MG63 (cell line): ENCODE data around the gene NCOA6. TPM values are rescaled to one million over a fixed set of nuclear protein-coding genes. Genes with fewer than 3 reads are reported as not detected.
"Not testable (repeated sequence)": the region's sequence is repeated elsewhere in the genome, so short reads cannot be mapped to it uniquely, and the experiment has no call there.

ENCODE experiments used
- DNase-seq: peaks from one replicate; pipeline ENCODE4 v3.0.0-alpha.2; 2020
- H3K27me3 ChIP-seq: fragments of 250-450 bp; sonication (Bioruptor Pico); 2 replicates; pipeline ENCODE4 v1.5.1; 2020; ENCODE audit warnings: mild to moderate bottlenecking, moderate library complexity
- H3K36me3 ChIP-seq: fragments of 250-450 bp; sonication (Bioruptor Pico); 2 replicates; pipeline ENCODE4 v1.5.1; 2020; ENCODE audit warnings: mild to moderate bottlenecking, moderate library complexity
- H3K4me3 ChIP-seq: fragments of 250-450 bp; sonication (Bioruptor Pico); 2 replicates; pipeline ENCODE4 v1.5.1; 2020; ENCODE audit warnings: mild to moderate bottlenecking, moderate library complexity
- H3K9me3 ChIP-seq: fragments of 250-450 bp; sonication (Bioruptor Pico); 2 replicates; pipeline ENCODE4 v1.5.1; 2020; ENCODE audit warnings: mild to moderate bottlenecking, moderate library complexity
- total RNA-seq: library from RNA; depleted of rRNA; stranded (reverse); fragments of >200 nt; shearing (Covaris generic); gene quantifications from 2 replicates; pipeline ENCODE4 v1.2.3, GENCODE V29; 2014; ENCODE audit warnings: low replicate concordance

The NCOA6 gene
- total RNA-seq, 1 experiment from 2014 or later, result 2.1 TPM

GRCh38 chr20:34716921-34717229 is 108.6 kb downstream of the NCOA6 start:
- Histone ChIP-seq H3K36me3 (peaks cover 32% of the 10 kb centered on the region), H3K27me3 (no peaks in the 10 kb centered on the region), H3K9me3 (no peaks in the 10 kb centered on the region), H3K4me3 (no peak overlapping the region)
- no peak for DNase-seq

- Histone ChIP-seq H3K4me3 (no peak overlapping the region), H3K27me3 (no peaks in the 10 kb centered on the region), H3K9me3 (no peaks in the 10 kb centered on the region), H3K36me3 (peaks cover 28% of the 10 kb centered on the region)
- no peak for DNase-seq
These were observed 110.1 kb downstream of the NCOA6 start for GRCh38 chr20:34715384-34715783.

GRCh38 chr20:34713944-34714515 is 111.4 kb downstream of the NCOA6 start:
- H3K9me3 ChIP-seq, DNase-seq: not testable (repeated sequence)

GRCh38 chr20:34713194-34713943 is 112.1 kb downstream of the NCOA6 start:
- H3K9me3 ChIP-seq, result no peaks in the 10 kb centered on the region
- peaks cover 19% of the 10 kb centered on the region for H3K36me3 ChIP-seq
- no peaks in the 10 kb centered on the region for H3K27me3 ChIP-seq
- DNase-seq, result peak; percentile 85
- H3K4me3 ChIP-seq, result no peak overlapping the region

More at GRCh38 chr20:34713944-34714515, 111.4 kb downstream of the NCOA6 start:
- not testable (repeated sequence) for H3K4me3 ChIP-seq, H3K27me3 ChIP-seq
- peaks cover 25% of the 10 kb centered on the region for H3K36me3 ChIP-seq

- no peak for DNase-seq
- Histone ChIP-seq H3K9me3 (no peaks in the 10 kb centered on the region), H3K27me3 (no peaks in the 10 kb centered on the region), H3K36me3 (peaks cover 19% of the 10 kb centered on the region), H3K4me3 (no peak overlapping the region)
These were observed 112.8 kb downstream of the NCOA6 start for GRCh38 chr20:34712525-34713192.

- no peaks in the 10 kb centered on the region for H3K27me3 ChIP-seq
- H3K36me3 ChIP-seq, result peaks cover 13% of the 10 kb centered on the region
- no peak for DNase-seq
- no peak overlapping the region for H3K4me3 ChIP-seq
- no peaks in the 10 kb centered on the region for H3K9me3 ChIP-seq
These were observed 113.5 kb downstream of the NCOA6 start for GRCh38 chr20:34711813-34712430.

GRCh38 chr20:34710861-34711574 is 114.4 kb downstream of the NCOA6 start:
- H3K36me3 ChIP-seq, result peaks cover 10% of the 10 kb centered on the region
- H3K27me3 ChIP-seq, result no peaks in the 10 kb centered on the region
- H3K4me3 ChIP-seq, result no peak overlapping the region
- no peak for DNase-seq
- H3K9me3 ChIP-seq, result no peaks in the 10 kb centered on the region

- H3K27me3 ChIP-seq, result no peaks in the 10 kb centered on the region
- H3K9me3 ChIP-seq, result no peaks in the 10 kb centered on the region
- H3K4me3 ChIP-seq, result no peak overlapping the region
- H3K36me3 ChIP-seq, result peaks cover 10% of the 10 kb centered on the region
- DNase-seq, result no peak
These were observed 114.9 kb downstream of the NCOA6 start for GRCh38 chr20:34710568-34710839.

- Histone ChIP-seq H3K4me3 (peak overlapping the region; percentile 54), H3K9me3 (no peaks in the 10 kb centered on the region), H3K27me3 (no peaks in the 10 kb centered on the region), H3K36me3 (peaks cover 6% of the 10 kb centered on the region)
- peak; percentile 24 for DNase-seq
These were observed 115.5 kb downstream of the NCOA6 start for GRCh38 chr20:34709831-34710567.

GRCh38 chr20:34709044-34709830 is 116.2 kb downstream of the NCOA6 start:
- peak overlapping the region; percentile 54 for H3K4me3 ChIP-seq
- peak; percentile 60 for DNase-seq
- no peaks in the 10 kb centered on the region for H3K9me3 ChIP-seq
- no peaks in the 10 kb centered on the region for H3K27me3 ChIP-seq
- H3K36me3 ChIP-seq, result peaks cover 2% of the 10 kb centered on the region

GRCh38 chr20:34708621-34709043 is 116.8 kb downstream of the NCOA6 start:
- Histone ChIP-seq H3K27me3 (no peaks in the 10 kb centered on the region), H3K4me3 (0 out of 2 replicates have a peak overlapping the region, but pooled peaks have one; percentile 54), H3K36me3 (no peaks in the 10 kb centered on the region), H3K9me3 (no peaks in the 10 kb centered on the region)
- DNase-seq, result no peak

- Histone ChIP-seq H3K36me3 (no peaks in the 10 kb centered on the region), H3K4me3 (no peak overlapping the region), H3K27me3 (no peaks in the 10 kb centered on the region), H3K9me3 (no peaks in the 10 kb centered on the region)
- no peak for DNase-seq
These were observed 118.3 kb downstream of the NCOA6 start for GRCh38 chr20:34706912-34707784.

- DNase-seq, result no peak
- Histone ChIP-seq H3K4me3 (no peak overlapping the region), H3K36me3 (no peaks in the 10 kb centered on the region), H3K27me3 (peaks cover 3% of the 10 kb centered on the region; the same call in 1 of the 2 replicates), H3K9me3 (no peaks in the 10 kb centered on the region)
These were observed 119.1 kb downstream of the NCOA6 start for GRCh38 chr20:34706302-34706875.

- H3K4me3 ChIP-seq, result no peak overlapping the region
- peak; percentile 33 for DNase-seq
- no peaks in the 10 kb centered on the region for H3K36me3 ChIP-seq
- H3K9me3 ChIP-seq, result no peaks in the 10 kb centered on the region
- peaks cover 3% of the 10 kb centered on the region; the same call in 1 of the 2 replicates for H3K27me3 ChIP-seq
These were observed 119.8 kb downstream of the NCOA6 start for GRCh38 chr20:34705397-34706301.
